Karpas-422 (cell line): Measurements from ENCODE around the gene SMIM44. TPM values are rescaled to one million over a fixed set of nuclear protein-coding genes. Genes with fewer than 3 reads are reported as not detected.
A peak's percentile ranks its signal among the peaks of the same experiment; 100 is the strongest.

ENCODE experiments used
- DNase-seq: peaks from one replicate; pipeline ENCODE4 v3.0.0-alpha.2; 2015
- H2AFZ ChIP-seq: fragments of 200-600 bp; sonication (generic); 2 replicates; pipeline ENCODE4 v1.6.1; 2014; ENCODE audit warnings: antibody characterized with exemption, low read length, mixed read lengths
- H3K27ac ChIP-seq: fragments of 200-600 bp; sonication (generic); 2 replicates; pipeline ENCODE4 v1.5.1; 2014; ENCODE audit warnings: mild to moderate bottlenecking, low read length, moderate library complexity
- H3K27me3 ChIP-seq: fragments of 200-600 bp; sonication (generic); 2 replicates; pipeline ENCODE4 v1.6.1; 2014; ENCODE audit warnings: low read length, mixed read lengths
- H3K36me3 ChIP-seq: fragments of 200-600 bp; sonication (generic); 2 replicates; pipeline ENCODE4 v1.6.1; 2014; ENCODE audit warnings: low read length, mixed read lengths; ENCODE audit not compliant: insufficient read depth
- H3K4me1 ChIP-seq: fragments of 200-600 bp; sonication (generic); 2 replicates; pipeline ENCODE4 v1.6.1; 2014; ENCODE audit warnings: mild to moderate bottlenecking, low read length, mixed read lengths
- H3K4me2 ChIP-seq: fragments of 200-600 bp; sonication (generic); 2 replicates; pipeline ENCODE4 v1.6.1; 2014; ENCODE audit warnings: low read length, low read depth, mild to moderate bottlenecking; ENCODE audit not compliant: poor library complexity, severe bottlenecking
- H3K4me3 ChIP-seq: fragments of 200-600 bp; sonication (generic); 2 replicates; pipeline ENCODE4 v1.5.1; 2014; ENCODE audit warnings: mild to moderate bottlenecking, antibody characterized with exemption, low read length, mixed read lengths
- H3K79me2 ChIP-seq: fragments of 200-600 bp; sonication (generic); 2 replicates; pipeline ENCODE4 v1.6.1; 2014; ENCODE audit warnings: mild to moderate bottlenecking, low read length, mixed read lengths
- H3K9ac ChIP-seq: fragments of 200-600 bp; sonication (generic); 2 replicates; pipeline ENCODE4 v1.6.0; 2014; ENCODE audit warnings: low read length
- H3K9me2 ChIP-seq: fragments of 200-600 bp; sonication (generic), shearing (Covaris generic); replicated peaks from 2 replicates; pipeline ENCODE4 v1.6.0; 2014; ENCODE audit warnings: mild to moderate bottlenecking, low read length, moderate library complexity; ENCODE audit not compliant: insufficient read depth
- H3K9me3 ChIP-seq: fragments of 300-700, 200-600 bp; sonication (generic); 2 replicates; pipeline ENCODE4 v1.6.1; 2014; ENCODE audit warnings: low read length, mixed read lengths
- H4K20me1 ChIP-seq: fragments of 200-600 bp; sonication (generic); 2 replicates; pipeline ENCODE4 v1.6.1; 2014; ENCODE audit warnings: mild to moderate bottlenecking, antibody characterized with exemption, low read length, low read depth; ENCODE audit not compliant: insufficient read depth
- total RNA-seq: library from RNA; depleted of rRNA; stranded (reverse); fragments of >200 nt; shearing (Covaris generic); gene quantifications from 2 replicates; pipeline ENCODE4 v1.2.3, GENCODE V29; 2014; ENCODE audit warnings: low replicate concordance

The SMIM44 gene
- total RNA-seq, 1 experiment from 2014 or later, result not detected

DNA sequence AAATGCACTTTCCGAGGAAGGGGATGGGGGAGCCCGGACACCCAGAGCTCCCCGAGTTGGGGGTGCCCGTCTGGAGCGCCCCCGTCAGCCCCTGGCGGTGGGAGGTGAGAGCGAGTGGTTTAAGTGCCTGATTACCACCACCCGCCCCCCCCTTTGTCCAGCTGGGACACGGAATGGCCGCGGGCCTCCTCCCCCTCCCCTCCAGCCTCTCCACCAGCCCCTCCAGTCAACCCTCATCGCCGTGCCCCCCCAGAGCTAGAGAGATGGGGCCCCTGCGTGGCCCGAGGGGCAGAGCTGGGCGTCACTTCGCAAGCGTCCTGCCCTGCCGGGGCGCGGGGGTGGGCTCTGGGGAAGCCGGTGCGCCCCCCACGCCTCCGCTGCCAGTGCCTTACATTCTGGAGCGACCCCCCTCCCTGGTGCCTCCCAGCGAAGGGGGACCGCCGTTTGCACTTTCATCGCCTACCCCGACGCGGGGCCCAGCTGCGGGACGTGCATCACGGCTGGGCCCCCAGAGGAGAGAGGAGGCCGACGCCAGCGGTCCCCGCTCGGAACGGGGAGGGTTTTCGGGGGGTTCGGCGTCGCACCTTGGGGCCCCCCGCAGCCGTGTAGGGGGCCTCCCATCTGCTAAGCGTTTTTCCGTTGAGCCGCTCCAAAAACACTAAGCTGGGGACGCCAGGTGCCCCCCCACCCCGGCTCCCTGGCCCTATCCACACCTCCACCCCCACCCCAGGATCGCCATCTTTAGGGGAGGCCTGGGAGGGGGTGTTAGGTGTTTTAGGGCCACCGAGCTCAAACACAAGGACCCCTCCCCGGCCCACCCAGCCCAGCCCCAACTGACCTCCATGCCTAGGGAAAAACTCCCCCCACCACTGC, 19.3 kb downstream of the SMIM44 start:
- Histone ChIP-seq H3K4me3 (no peak overlapping the region), H3K27ac (no peak overlapping the region), H3K36me3 (no peaks in the 10 kb centered on the region), H4K20me1 (no peaks in the 10 kb centered on the region), H3K4me1 (no peaks in the 10 kb centered on the region), H3K9ac (no peak overlapping the region), H3K79me2 (no peaks in the 10 kb centered on the region), H2AFZ (no peak overlapping the region), H3K9me3 (0 out of 2 replicates have a peak, but pooled peaks cover 2% of the 10 kb centered on the region), H3K9me2 (no peaks in the 10 kb centered on the region), H3K4me2 (no peak overlapping the region), H3K27me3 (no peaks in the 10 kb centered on the region)
- DNase-seq, result no peak

DNA sequence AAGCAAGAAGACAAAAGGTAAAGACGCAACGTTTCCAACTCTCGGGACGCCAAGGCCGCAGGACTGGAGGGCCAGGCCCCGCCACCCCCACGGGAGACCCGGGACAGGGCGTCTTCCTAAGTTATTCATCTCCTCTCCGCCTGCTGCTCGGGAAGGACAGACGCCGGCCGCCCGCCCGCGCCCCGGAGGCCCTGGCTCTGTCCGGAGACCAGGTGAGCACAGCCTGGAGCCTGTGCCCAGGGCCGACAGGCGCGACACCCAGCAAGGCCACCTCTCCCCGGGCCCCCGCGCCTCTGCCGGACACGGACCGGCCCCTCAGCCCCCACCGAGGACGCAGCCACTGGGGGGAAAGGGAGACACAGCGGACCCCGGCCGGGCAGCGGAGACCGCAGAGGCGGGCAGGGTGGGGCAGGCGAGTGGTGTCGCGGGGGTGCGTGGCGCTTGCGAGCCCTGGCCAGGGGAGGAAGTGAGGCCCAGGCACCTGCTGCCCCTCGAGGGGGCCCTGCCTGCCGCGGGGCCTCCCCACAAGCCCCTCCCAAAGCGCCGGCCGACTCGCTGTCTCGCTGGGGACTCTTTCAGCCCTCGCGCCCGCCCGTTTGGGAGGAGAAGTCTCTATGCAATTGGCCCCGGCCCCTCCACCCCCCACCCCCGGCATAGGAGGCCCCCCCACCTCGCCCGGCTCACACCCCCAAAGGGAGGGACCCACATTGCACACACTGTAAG, 20.1 kb downstream of the SMIM44 start:
- Histone ChIP-seq H4K20me1 (no peaks in the 10 kb centered on the region), H3K9me2 (no peaks in the 10 kb centered on the region), H3K9ac (no peak overlapping the region), H3K4me2 (no peak overlapping the region), H3K27me3 (no peaks in the 10 kb centered on the region), H3K27ac (no peak overlapping the region), H3K4me3 (no peak overlapping the region), H3K79me2 (no peaks in the 10 kb centered on the region), H3K9me3 (0 out of 2 replicates have a peak, but pooled peaks cover 2% of the 10 kb centered on the region), H3K36me3 (no peaks in the 10 kb centered on the region), H2AFZ (no peak overlapping the region), H3K4me1 (peaks cover under 1% of the 10 kb centered on the region; the same call in 1 of the 2 replicates)
- no peak for DNase-seq

DNA sequence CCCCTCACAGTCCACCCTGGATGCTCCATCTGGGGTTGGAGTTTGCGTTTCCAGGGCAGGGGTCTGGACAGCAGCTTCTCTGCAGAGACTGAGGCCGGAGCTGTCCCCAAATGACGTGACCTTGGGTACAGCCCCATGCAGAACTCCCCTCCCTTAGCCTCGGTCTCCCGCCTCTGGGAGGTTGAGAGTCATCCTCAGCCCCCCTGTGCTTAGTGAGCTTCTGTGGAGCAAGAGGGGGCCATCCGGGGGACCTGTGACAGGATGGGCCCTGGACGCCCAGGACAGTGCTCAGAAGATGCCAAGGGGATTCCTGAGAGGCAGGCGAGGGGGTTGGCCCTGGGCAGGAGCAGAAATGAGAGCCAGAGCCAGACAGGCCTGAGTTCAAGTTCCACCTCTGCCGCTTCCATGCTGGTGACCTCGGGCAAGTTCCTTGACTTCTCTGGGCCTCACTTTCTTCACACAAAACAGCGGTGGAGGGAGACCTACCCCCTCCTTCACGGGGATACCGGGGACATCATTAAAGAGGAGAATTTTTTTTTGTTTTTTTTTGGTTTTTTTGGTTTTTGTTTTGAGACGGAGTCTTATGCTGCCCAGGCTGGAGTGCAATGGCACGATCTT, 23.2 kb downstream of the SMIM44 start:
- H3K27me3 ChIP-seq, result no peaks in the 10 kb centered on the region
- no peak overlapping the region for H3K27ac ChIP-seq
- no peak overlapping the region for H3K4me2 ChIP-seq
- H2AFZ ChIP-seq, result no peak overlapping the region
- H4K20me1 ChIP-seq, result no peaks in the 10 kb centered on the region
- no peak for DNase-seq
- H3K79me2 ChIP-seq, result no peaks in the 10 kb centered on the region
- H3K9me2 ChIP-seq, result no peaks in the 10 kb centered on the region
- H3K9me3 ChIP-seq, result no peaks in the 10 kb centered on the region
- no peak overlapping the region for H3K9ac ChIP-seq
- no peaks in the 10 kb centered on the region for H3K36me3 ChIP-seq
- peaks cover 15% of the 10 kb centered on the region for H3K4me1 ChIP-seq
- H3K4me3 ChIP-seq, result no peak overlapping the region

DNA sequence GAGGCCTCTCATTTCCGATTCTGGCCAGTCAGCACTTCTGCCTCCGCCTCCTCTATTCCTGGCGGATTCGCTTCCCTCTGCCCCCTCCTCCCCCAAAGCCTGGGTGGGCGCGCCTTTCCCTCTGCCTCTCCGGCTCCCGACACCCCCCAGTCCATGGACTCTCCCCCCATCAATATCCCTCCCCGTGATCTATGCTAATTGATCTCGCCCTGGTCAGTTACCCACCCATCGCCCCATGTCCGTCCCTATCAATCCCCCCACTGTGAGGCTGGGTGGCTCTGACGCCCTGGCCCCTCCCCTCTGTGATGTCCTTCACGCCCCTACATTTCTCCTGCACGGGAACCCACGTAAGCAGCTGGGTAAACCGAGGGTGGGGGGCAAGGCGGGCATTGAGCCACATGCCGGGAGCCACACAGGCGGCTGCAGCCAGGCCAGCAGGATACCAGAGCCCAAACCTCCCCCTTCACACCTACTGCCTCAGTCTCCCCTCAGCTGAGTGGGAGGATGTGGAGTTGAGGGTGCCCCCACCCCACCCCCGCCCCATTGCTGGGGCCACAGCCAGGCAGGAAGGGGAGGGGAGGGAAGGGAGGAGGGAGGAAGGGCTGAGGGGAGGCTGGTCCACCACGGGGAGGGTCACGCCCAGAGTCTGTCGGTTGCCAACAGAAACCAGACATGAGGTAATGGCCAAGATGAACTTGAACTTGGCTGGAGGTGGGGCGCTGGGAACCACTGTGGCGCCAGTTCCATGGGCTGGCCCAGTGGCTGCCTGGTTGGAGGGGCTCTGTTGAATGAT, 24.0 kb downstream of the SMIM44 start:
- H3K4me2 ChIP-seq, result no peak overlapping the region
- H3K27ac ChIP-seq, result no peak overlapping the region
- no peaks in the 10 kb centered on the region for H3K9me3 ChIP-seq
- H3K4me1 ChIP-seq, result peaks cover 15% of the 10 kb centered on the region
- H3K9ac ChIP-seq, result no peak overlapping the region
- H2AFZ ChIP-seq, result no peak overlapping the region
- no peaks in the 10 kb centered on the region for H3K36me3 ChIP-seq
- H3K4me3 ChIP-seq, result no peak overlapping the region
- no peaks in the 10 kb centered on the region for H3K9me2 ChIP-seq
- H4K20me1 ChIP-seq, result no peaks in the 10 kb centered on the region
- no peaks in the 10 kb centered on the region for H3K79me2 ChIP-seq
- no peak for DNase-seq
- H3K27me3 ChIP-seq, result no peaks in the 10 kb centered on the region

DNA sequence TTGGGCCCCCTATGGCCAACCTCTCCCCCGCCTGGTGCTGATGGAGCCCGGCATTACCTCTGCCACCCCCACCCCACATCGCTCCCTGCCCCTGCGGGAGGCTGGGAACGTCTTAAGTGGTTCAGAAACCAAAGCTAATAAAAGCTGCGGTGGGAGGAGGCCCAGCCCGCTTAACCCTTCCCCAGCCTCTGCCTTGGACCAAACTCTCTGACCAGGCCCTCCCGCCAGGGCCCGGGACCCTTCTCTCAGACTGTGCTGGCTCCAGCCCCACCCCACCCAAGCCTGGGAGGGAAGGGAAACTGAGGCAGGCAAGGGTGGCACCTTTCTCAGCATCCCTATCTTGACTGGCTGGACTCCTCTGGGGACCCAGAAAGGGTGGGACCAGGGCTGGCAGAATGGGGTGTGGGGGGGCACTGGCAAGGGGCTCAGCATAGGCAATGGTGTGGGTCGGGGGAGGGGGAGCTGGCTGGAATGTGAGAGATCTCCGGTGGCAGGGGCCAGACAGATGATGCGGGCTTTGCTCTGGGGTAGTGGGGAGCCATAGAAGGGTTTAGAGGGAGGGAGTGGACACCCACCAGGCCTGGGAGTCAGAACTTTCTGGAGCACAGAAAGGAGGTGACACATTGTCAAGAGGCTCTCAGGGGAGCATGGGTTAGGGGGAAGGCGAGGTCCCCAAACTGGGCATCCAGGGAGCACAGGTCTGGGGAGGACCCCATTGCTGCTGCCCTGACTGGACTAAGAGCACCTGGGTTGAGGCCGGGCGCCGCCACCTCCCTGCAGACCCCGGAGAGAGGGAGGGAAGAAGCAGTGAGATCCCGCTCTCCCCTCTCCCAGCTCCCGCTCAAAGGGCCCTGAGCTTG, 24.8 kb downstream of the SMIM44 start:
- DNase-seq, result no peak
- Histone ChIP-seq H3K4me3 (no peak overlapping the region), H3K9ac (no peak overlapping the region), H3K9me3 (no peaks in the 10 kb centered on the region), H3K27me3 (no peaks in the 10 kb centered on the region), H3K79me2 (no peaks in the 10 kb centered on the region), H3K4me1 (peaks cover 15% of the 10 kb centered on the region), H3K9me2 (no peaks in the 10 kb centered on the region), H3K36me3 (no peaks in the 10 kb centered on the region), H3K4me2 (no peak overlapping the region), H3K27ac (no peak overlapping the region), H2AFZ (no peak overlapping the region), H4K20me1 (no peaks in the 10 kb centered on the region)

DNA sequence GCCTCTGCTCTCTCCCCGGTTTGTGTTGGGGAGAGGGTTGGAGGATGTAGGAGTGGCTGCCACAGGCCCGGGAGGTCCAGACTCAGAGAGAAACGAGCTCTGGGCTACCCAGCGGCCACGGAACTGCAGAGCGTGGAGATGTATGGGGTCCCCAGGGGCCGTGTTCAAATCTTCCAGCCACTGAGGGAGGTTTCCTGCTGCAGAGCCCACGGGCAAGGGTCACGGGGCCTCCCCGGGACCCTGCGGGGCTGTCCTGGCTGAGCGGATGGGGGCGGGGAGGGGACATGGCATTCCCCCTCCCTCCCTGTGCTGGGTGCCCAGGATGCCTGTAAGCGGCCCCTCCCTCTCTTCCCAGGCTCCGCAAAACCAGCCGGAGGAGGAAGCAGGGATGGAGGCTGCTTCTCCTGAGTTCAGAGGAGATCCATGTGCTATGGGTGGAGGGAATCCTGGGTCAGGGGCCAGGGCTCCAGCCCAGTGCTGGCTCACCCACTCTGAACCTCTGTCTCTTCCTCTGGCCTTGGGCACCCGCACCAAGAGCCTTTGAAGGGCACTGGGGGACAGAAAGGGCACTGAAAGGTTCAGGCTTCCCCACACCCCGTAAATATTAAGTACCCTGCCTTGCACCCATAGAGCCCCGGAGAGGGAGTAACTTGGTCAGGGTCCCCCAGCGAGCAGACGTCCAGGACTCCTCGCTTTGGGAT, 25.6 kb downstream of the SMIM44 start:
- no peak overlapping the region for H3K27ac ChIP-seq
- no peak overlapping the region for H3K4me3 ChIP-seq
- no peaks in the 10 kb centered on the region for H3K9me2 ChIP-seq
- peaks cover 15% of the 10 kb centered on the region for H3K4me1 ChIP-seq
- H3K9me3 ChIP-seq, result no peaks in the 10 kb centered on the region
- DNase-seq, result peak; percentile 61
- no peak overlapping the region for H3K4me2 ChIP-seq
- no peaks in the 10 kb centered on the region for H3K27me3 ChIP-seq
- H2AFZ ChIP-seq, result no peak overlapping the region
- H3K79me2 ChIP-seq, result no peaks in the 10 kb centered on the region
- no peaks in the 10 kb centered on the region for H3K36me3 ChIP-seq
- no peak overlapping the region for H3K9ac ChIP-seq
- no peaks in the 10 kb centered on the region for H4K20me1 ChIP-seq

DNA sequence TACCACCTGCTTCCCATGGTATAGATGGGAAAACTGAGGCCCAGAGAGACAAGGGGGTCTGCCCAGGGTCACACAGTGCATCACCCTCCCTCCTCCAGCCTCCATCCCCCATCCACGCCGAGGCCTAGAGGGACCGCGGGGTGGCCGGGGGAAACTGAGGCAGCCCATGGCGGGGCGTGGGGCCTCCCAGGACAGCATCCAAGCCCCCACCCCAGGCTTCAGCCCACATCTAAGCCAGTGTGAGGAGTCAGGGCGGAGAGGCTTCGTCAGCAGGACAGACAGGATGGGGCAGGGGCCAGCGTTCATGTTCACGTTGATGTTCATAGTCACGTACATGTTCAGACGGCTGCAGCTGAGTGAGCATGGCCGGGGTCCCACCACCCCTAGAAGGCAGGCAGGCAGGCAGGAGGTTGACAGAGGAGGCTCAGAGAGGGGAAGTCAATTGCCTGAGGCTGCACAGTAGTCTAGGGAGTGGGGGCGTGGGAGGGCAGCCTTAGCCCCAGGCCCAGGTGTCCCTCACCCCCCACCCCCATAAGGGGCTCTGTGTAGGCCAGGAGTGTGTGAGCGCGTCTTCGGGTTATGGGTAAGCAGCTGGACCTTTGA, 26.2 kb downstream of the SMIM44 start:
- Histone ChIP-seq H3K4me3 (no peak overlapping the region), H2AFZ (no peak overlapping the region), H3K27ac (no peak overlapping the region), H3K9me3 (no peaks in the 10 kb centered on the region), H4K20me1 (no peaks in the 10 kb centered on the region), H3K9ac (no peak overlapping the region), H3K79me2 (no peaks in the 10 kb centered on the region), H3K9me2 (no peaks in the 10 kb centered on the region), H3K36me3 (no peaks in the 10 kb centered on the region), H3K27me3 (no peaks in the 10 kb centered on the region), H3K4me1 (peaks cover 15% of the 10 kb centered on the region), H3K4me2 (no peak overlapping the region)
- no peak for DNase-seq
